GM12872 (cell line): ENCODE results near the gene MPPED2.

Source experiments
- CTCF ChIP-seq: IDR thresholded peaks from 3 replicates; pipeline ENCODE4 v1.5.1; 2011; ENCODE audit warnings: low read depth, mild to moderate bottlenecking, low read length, moderate library complexity; ENCODE audit not compliant: insufficient read depth

The MPPED2 gene

GRCh38 chr11:30585125-30585891 is 845 bp downstream of the MPPED2 start:
- TF ChIP-seq CTCF, result no peak

- no peak for TF ChIP-seq CTCF
These were observed 2.5 kb downstream of the MPPED2 start for GRCh38 chr11:30583476-30584280.

GRCh38 chr11:30582726-30583125 is 3.4 kb downstream of the MPPED2 start:
- TF ChIP-seq CTCF, result no peak

- TF ChIP-seq CTCF, result no peak
These were observed 4.5 kb downstream of the MPPED2 start for GRCh38 chr11:30581675-30582074.

- no peak for TF ChIP-seq CTCF
These were observed 5.6 kb downstream of the MPPED2 start for GRCh38 chr11:30580573-30580972.

GRCh38 chr11:30579415-30580175 is 6.6 kb downstream of the MPPED2 start:
- no peak for TF ChIP-seq CTCF

GRCh38 chr11:30578406-30578805 is 7.7 kb downstream of the MPPED2 start:
- no peak for TF ChIP-seq CTCF
